Vagina (tissue), 2 donors: ENCODE results near the gene RPS26. TPM values are rescaled to one million over a fixed set of nuclear protein-coding genes. Genes with fewer than 3 reads are reported as not detected.

Experiments
- DNase-seq, 2 donors: peaks; one replicate each; pipeline ENCODE4 v3.0.0-alpha.2; 2017; ENCODE audit errors: extremely low spot score in 2 of 2
- H3K27ac ChIP-seq: fragments of 200-600 bp; sonication (generic); one replicate; pipeline ENCODE4 v1.5.1; 2019
- H3K27me3 ChIP-seq: fragments of 200-600 bp; sonication (generic); one replicate; pipeline ENCODE4 v1.5.1; 2019
- H3K36me3 ChIP-seq, 2 donors: fragments of 200-600 bp; sonication (generic); one replicate each; pipeline ENCODE4 v1.5.1; 2017 to 2019
- H3K4me1 ChIP-seq: fragments of 200-600 bp; sonication (generic); one replicate; pipeline ENCODE4 v1.5.1; 2019
- H3K4me3 ChIP-seq, 2 donors: fragments of 200-600 bp; sonication (generic); 1 replicate in 1 of 2; 2 replicates in 1 of 2; pipeline ENCODE4 v1.5.1; 2016 to 2019
- H3K9me3 ChIP-seq: fragments of 200-600 bp; sonication (generic); one replicate; pipeline ENCODE4 v1.5.1; 2019
- CTCF ChIP-seq, 3 experiments: fragments of 450-650 bp in 2 of 3; fragments of 200-600 bp in 1 of 3; sonication (generic) in 1 of 3; IDR thresholded peaks; one replicate each; pipeline ENCODE4 v1.5.1; 2017 to 2019; ENCODE audit warnings: antibody characterized with exemption in 3 of 3, mild to moderate bottlenecking in 2 of 3, moderate library complexity in 2 of 3
- POLR2A ChIP-seq, 2 donors: fragments of 450-650 bp; IDR thresholded peaks; one replicate each; pipeline ENCODE4 v1.6.1; 2017; ENCODE audit warnings: antibody characterized with exemption in 2 of 2, mild to moderate bottlenecking in 2 of 2, moderate library complexity in 2 of 2
- POLR2AphosphoS5 ChIP-seq, 2 donors: sonication (generic); formaldehyde crosslinking; IDR thresholded peaks; one replicate each; pipeline ENCODE4 v1.9.0; 2017; ENCODE audit warnings: antibody characterized with exemption in 2 of 2, mild to moderate bottlenecking in 2 of 2, low read depth in 1 of 2; ENCODE audit not compliant: insufficient read depth in 1 of 2
- intact Hi-C: fragments of 100-400 bp; cut with DNase I; formaldehyde crosslinking; loops from one replicate; pipeline ENCODE4 v1.15.1; 2023
- total RNA-seq: library from RNA; depleted of rRNA; stranded (reverse); fragments of >200 nt; gene quantifications from one replicate; pipeline ENCODE4 v1.2.3, GENCODE V29; 2016

RPS26 gene
- total RNA-seq, 1 donor from 2014 or later: 597 TPM

- Histone ChIP-seq H3K27ac (no peak overlapping the region), H3K27me3 (no peaks in the 10 kb centered on the region), H3K9me3 (no peaks in the 10 kb centered on the region), H3K4me1 (no peaks in the 10 kb centered on the region), H3K4me3 (no peak overlapping the region), H3K36me3 (no peaks in the 10 kb centered on the region)
- no peak for TF ChIP-seq CTCF (IDR thresholded peaks at IDR 0.05)
- no peak for TF ChIP-seq POLR2AphosphoS5 (IDR thresholded peaks at IDR 0.05; ENCODE audit: insufficient read depth in 1 of 2, low read depth in 1 of 2)
- no peak for TF ChIP-seq POLR2A (IDR thresholded peaks at IDR 0.05)
- intact Hi-C loops: no loop called here
- DNase-seq: no peak
These were observed 45.5 kb downstream of the RPS26 start for GRCh38 chr12:56087220-56087619.

Other genes with a start within 250 kb of the RPS26 start
- gene SARNP, start 224.2 kb upstream of the RPS26 start, total RNA-seq: 33.1 TPM
- 9.8 TPM for gene ORMDL2, start 223.9 kb upstream of the RPS26 start, total RNA-seq
- 29.2 TPM for gene DNAJC14, start 212.3 kb upstream of the RPS26 start, total RNA-seq
- gene MMP19, start 199.0 kb upstream of the RPS26 start, total RNA-seq: 21.6 TPM
- 25.8 TPM for gene PYM1, start 114.0 kb upstream of the RPS26 start, total RNA-seq
- 140 TPM for gene DGKA, start 110.8 kb upstream of the RPS26 start, total RNA-seq
- 1.2 TPM for gene PMEL, start 75.9 kb upstream of the RPS26 start, total RNA-seq
- 26.0 TPM for gene CDK2, start 75.1 kb upstream of the RPS26 start, total RNA-seq
- gene RAB5B, start 67.8 kb upstream of the RPS26 start, total RNA-seq: 80.5 TPM
- 15.5 TPM for gene SUOX, start 44.6 kb upstream of the RPS26 start, total RNA-seq
- gene IKZF4, start 20.9 kb upstream of the RPS26 start, total RNA-seq: 4.4 TPM
- gene ERBB3, start 38.2 kb downstream of the RPS26 start, total RNA-seq: 53.8 TPM
- gene PA2G4, start 62.6 kb downstream of the RPS26 start, total RNA-seq: 116 TPM
- 2,458 TPM for gene RPL41, start 74.7 kb downstream of the RPS26 start, total RNA-seq
- gene ZC3H10, start 76.3 kb downstream of the RPS26 start, total RNA-seq: 2.0 TPM
- gene ESYT1, start 86.3 kb downstream of the RPS26 start, total RNA-seq: 140 TPM
- 40.8 TPM for gene MYL6B, start 110.7 kb downstream of the RPS26 start, total RNA-seq
- gene MYL6, start 116.4 kb downstream of the RPS26 start, total RNA-seq: 2,285 TPM
- 95.3 TPM for gene SMARCC2, start 147.6 kb downstream of the RPS26 start, total RNA-seq
- 79.6 TPM for gene RNF41, start 180.0 kb downstream of the RPS26 start, total RNA-seq
- gene NABP2, start 182.4 kb downstream of the RPS26 start, total RNA-seq: 20.4 TPM
- gene SLC39A5, start 188.1 kb downstream of the RPS26 start, total RNA-seq: not detected
- 22.6 TPM for gene ANKRD52, start 216.5 kb downstream of the RPS26 start, total RNA-seq
- gene COQ10A, start 225.0 kb downstream of the RPS26 start, total RNA-seq: 10.1 TPM